GM12864 (cell line): ENCODE results near the gene DNAH5.

Experiments used
- DNase-seq: peaks from one replicate; pipeline ENCODE4 v3.0.0-alpha.2; 2011; ENCODE audit warnings: low read depth
- H3K4me3 ChIP-seq: 2 replicates; pipeline ENCODE4 v1.5.1; 2011; ENCODE audit warnings: mild to moderate bottlenecking, low read depth, low read length, control low read depth
- TF ChIP-seq, protein P1 (sequence below): IDR thresholded peaks from 2 replicates; pipeline ENCODE4 v1.5.1; 2011; ENCODE audit warnings: low read depth, mild to moderate bottlenecking, moderate library complexity, low read length, control low read depth, inconsistent platforms; ENCODE audit errors: missing control alignments

The DNAH5 gene

GRCh38 chr5:13926731-13927130 lies 17.8 kb downstream of the DNAH5 start:
- TF ChIP-seq, protein P1, sequence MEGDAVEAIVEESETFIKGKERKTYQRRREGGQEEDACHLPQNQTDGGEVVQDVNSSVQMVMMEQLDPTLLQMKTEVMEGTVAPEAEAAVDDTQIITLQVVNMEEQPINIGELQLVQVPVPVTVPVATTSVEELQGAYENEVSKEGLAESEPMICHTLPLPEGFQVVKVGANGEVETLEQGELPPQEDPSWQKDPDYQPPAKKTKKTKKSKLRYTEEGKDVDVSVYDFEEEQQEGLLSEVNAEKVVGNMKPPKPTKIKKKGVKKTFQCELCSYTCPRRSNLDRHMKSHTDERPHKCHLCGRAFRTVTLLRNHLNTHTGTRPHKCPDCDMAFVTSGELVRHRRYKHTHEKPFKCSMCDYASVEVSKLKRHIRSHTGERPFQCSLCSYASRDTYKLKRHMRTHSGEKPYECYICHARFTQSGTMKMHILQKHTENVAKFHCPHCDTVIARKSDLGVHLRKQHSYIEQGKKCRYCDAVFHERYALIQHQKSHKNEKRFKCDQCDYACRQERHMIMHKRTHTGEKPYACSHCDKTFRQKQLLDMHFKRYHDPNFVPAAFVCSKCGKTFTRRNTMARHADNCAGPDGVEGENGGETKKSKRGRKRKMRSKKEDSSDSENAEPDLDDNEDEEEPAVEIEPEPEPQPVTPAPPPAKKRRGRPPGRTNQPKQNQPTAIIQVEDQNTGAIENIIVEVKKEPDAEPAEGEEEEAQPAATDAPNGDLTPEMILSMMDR = no peak
- DNase-seq = no peak

GRCh38 chr5:13921578-13921977 lies 22.9 kb downstream of the DNAH5 start:
- no peak for DNase-seq
- TF ChIP-seq, protein P1 = no peak
- no peak overlapping the region for H3K4me3 ChIP-seq

More at GRCh38 chr5:13926731-13927130, 17.8 kb downstream of the DNAH5 start:
- no peak overlapping the region for H3K4me3 ChIP-seq

DNA sequence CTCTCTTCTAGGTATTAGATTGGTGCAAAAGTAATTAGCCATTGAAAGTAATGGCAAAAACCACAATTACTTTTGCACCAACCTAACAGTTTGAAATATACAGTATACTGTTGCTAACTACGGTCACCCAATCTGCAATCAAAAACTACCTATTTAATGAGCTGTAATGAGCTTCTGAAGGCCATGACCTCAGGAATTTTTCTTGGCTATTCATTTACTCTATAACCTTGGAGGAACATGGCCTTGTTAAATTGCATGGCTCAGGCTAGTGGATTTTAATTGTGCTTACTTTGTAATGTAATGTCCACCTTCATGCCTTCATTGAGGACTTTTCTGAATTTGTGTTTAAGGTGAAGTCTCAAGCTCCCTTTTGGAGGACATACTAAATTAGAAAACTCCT lies 24.7 kb downstream of the DNAH5 start:
- no peak for DNase-seq
- H3K4me3 ChIP-seq = no peak overlapping the region
- TF ChIP-seq, protein P1 = no peak

- TF ChIP-seq, protein P1 = no peak
- DNase-seq = no peak
- no peak overlapping the region for H3K4me3 ChIP-seq
These were observed 25.4 kb downstream of the DNAH5 start for GRCh38 chr5:13919087-13919486.

GRCh38 chr5:13917061-13917460 lies 27.4 kb downstream of the DNAH5 start:
- no peak overlapping the region for H3K4me3 ChIP-seq
- no peak for DNase-seq
- TF ChIP-seq, protein P1 = no peak

- TF ChIP-seq, protein P1 = no peak
- no peak for DNase-seq
- H3K4me3 ChIP-seq = no peak overlapping the region
These were observed 30.5 kb downstream of the DNAH5 start for GRCh38 chr5:13913962-13914361.

GRCh38 chr5:13910637-13911288 lies 33.7 kb downstream of the DNAH5 start:
- TF ChIP-seq, protein P1 = no peak
- DNase-seq = no peak
- H3K4me3 ChIP-seq = no peak overlapping the region
